ENCODE results near the gene RECQL5. TPM values are rescaled to one million over a fixed set of nuclear protein-coding genes. Genes with fewer than 3 reads are reported as not detected.

The RECQL5 gene
- total RNA-seq, 1 experiment from 2014 or later = 40.0 TPM

- no peak overlapping the region for H3K27ac ChIP-seq (ENCODE audit: insufficient read length, low read depth, low read length)
- H3K79me2 ChIP-seq (ENCODE audit: insufficient read depth, low read length) = no peaks in the 10 kb centered on the region
- no peak overlapping the region for H3K56ac ChIP-seq (ENCODE audit: insufficient read length, low read depth, low read length)
- no peak overlapping the region; a peak in 1 of 7 replicates for H3K27ac Mint-ChIP-seq
- no peak overlapping the region for H4K8ac ChIP-seq (replicated peaks; ENCODE audit: insufficient read length, low read depth, low read length)
- H3K9me3 ChIP-seq (ENCODE audit: control insufficient read depth, low read depth, low read length) = no peaks in the 10 kb centered on the region
- no peak overlapping the region for H3K14ac ChIP-seq (ENCODE audit: insufficient read depth, low read length)
- H3K18ac ChIP-seq (ENCODE audit: insufficient read length, low read depth, low read length) = no peak overlapping the region
- H2BK12ac ChIP-seq (ENCODE audit: insufficient read length, low read depth, low read length) = no peak overlapping the region
- H2AFZ ChIP-seq (ENCODE audit: low read length) = no peak overlapping the region
- H3T11ph ChIP-seq (ENCODE audit: low read length) = no peak overlapping the region
- no peak overlapping the region for H3K4ac ChIP-seq (ENCODE audit: low read depth, low read length)
- no peak overlapping the region for H3K23ac ChIP-seq (ENCODE audit: insufficient read length, low read depth, low read length)
- H3K27me3 Mint-ChIP-seq (ENCODE audit: low read depth) = no peaks in the 10 kb centered on the region
- no peak overlapping the region for H2BK20ac ChIP-seq (ENCODE audit: low read depth, low read length, poor library complexity, severe bottlenecking)
- WGBS (ENCODE audit: extremely low coverage, insufficient read length, low lambda C conversion rate) = no CpG with 5 or more reads among the region's 7 CpGs
- H3K9ac ChIP-seq (ENCODE audit: extremely low read depth, insufficient read length, low read length) = no peak overlapping the region
- no peak overlapping the region for H4K5ac ChIP-seq (ENCODE audit: insufficient read length, low read depth, low read length)
- no peak overlapping the region for H3K4me2 ChIP-seq (ENCODE audit: insufficient read depth, insufficient read length, low read length)
- no peak overlapping the region for H2AK5ac ChIP-seq (ENCODE audit: insufficient read length, low read length)
- no peak overlapping the region for H3K4me3 Mint-ChIP-seq
- H3K4me1 ChIP-seq (ENCODE audit: insufficient read depth, low read length) = peaks cover 1% of the 10 kb centered on the region; the same call in 1 of the 2 replicates
- peaks cover 21 to 31% of the 10 kb centered on the region in 2 experiments for H3K4me1 Mint-ChIP-seq
- no peaks in the 10 kb centered on the region for H3K79me1 ChIP-seq (ENCODE audit: insufficient read depth, low read depth, low read length, poor library complexity, severe bottlenecking)
- H2BK5ac ChIP-seq (ENCODE audit: insufficient read length, low read length) = no peak overlapping the region
- no peak overlapping the region for H2BK120ac ChIP-seq (ENCODE audit: low read depth, low read length, poor library complexity, severe bottlenecking)
- peaks cover 0 to 4% (median 0%) of the 10 kb centered on the region in 3 experiments; a peak in 1 of 7 replicates for H3K36me3 Mint-ChIP-seq (ENCODE audit: insufficient read depth in 1 of 3, low read depth in 3 of 3)
- no peaks in the 10 kb centered on the region for H3K9me3 Mint-ChIP-seq
- H4K20me1 ChIP-seq (ENCODE audit: control insufficient read depth, insufficient read depth, insufficient read length) = no peaks in the 10 kb centered on the region
- no peaks in the 10 kb centered on the region for H3K23me2 ChIP-seq (ENCODE audit: insufficient read length, low read depth, low read length, poor library complexity, severe bottlenecking)
- no peak overlapping the region for H2BK15ac ChIP-seq (ENCODE audit: low read depth, low read length)
- no peak overlapping the region for H4K91ac ChIP-seq (ENCODE audit: insufficient read length, low read depth, low read length)
- DNase-seq = no peak
- no peak for TF ChIP-seq CTCF (conservative IDR thresholded peaks at IDR 0.05)
- H3K27me3 ChIP-seq (ENCODE audit: insufficient read depth, low read length) = no peaks in the 10 kb centered on the region
Observed at GRCh38 chr17:75637551-75637950, 29.4 kb downstream of the RECQL5 start.

All from H9 (cell line).